OCI-LY3 (cell line): ENCODE results near the gene HIPK4.

ENCODE experiments used
- CTCF ChIP-seq: fragments of 200-600, 300-600 bp; sonication (generic); IDR thresholded peaks from 2 replicates; pipeline ENCODE4 v1.5.1; 2014; ENCODE audit warnings: antibody characterized with exemption, low read length, low read depth
- EZH2phosphoT487 ChIP-seq: fragments of 200-600 bp; shearing (Covaris generic); IDR thresholded peaks from 2 replicates; pipeline ENCODE4 v1.6.1; 2018; ENCODE audit warnings: antibody characterized with exemption, mixed run types, low read depth

DNA sequence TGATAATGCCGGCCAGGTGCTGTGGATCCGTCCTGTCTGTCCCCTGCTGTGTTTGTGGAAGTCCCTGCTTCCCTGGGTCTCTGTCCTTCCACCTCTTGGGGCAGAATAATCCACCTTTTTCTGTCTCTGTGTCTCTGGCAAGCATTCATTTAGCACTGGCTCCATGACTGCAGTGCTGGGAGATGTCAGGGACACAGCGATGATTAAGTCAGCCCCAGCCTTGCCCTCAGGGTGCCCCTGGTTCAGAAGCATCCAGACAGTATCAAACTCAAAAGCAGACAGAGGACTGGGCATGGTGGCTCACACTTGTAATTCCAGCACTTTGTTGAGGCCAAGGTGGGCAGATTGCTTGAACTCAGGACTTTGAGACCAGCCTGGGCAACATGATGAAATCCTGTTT, 1.5 kb downstream of the HIPK4 start:
- TF ChIP-seq CTCF (no peak), EZH2phosphoT487 (no peak)
